NCI-H82 treated with DMSO at 0.1 percent for 48 hours (cell line): ENCODE results near the gene PPP2R2C.

ENCODE experiments used
- DNase-seq: peaks from one replicate; lab custom pipeline; 2025; ENCODE audit not compliant: unreplicated experiment; lab: John Stamatoyannopoulos, UW

Gene PPP2R2C

DNA sequence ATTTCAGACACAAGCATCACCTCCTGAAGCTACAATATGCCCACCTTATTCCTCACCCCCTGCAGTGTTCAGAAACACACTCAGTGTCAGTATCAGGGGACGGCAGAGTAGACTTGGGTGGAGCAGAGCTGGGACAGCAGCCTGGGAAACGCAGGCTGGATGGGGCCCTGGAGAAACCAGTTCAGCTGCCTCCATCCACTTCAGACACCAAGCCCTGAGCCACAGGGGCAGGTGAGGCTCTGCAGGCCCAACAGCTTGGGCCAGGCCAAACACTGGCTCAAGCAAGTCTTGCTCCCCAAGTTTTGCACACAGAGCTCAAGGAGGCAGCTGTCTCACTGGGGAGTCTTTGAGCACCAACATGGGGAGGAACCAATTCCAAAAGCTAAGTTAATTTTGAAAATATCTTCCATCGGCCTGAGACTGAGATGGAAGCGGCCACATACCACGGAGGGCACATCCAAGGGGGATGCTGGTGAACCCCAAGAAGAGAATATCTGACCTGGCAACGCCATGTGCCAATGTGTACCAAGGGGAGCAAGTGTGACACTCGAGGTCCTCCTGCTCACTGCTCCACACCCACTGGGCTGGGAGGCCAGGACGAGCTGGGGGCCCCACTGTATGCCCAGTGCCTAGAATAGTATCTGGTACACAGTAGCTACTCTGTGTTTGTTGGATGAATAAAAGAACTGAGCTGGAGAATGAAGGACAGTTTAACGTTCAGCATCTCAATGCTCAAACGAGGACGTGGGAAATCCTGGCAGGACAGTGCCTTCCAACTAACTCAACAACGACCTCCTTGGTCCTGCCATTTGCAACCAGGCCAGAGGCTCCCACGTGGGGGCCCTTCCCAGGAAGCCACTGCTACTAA, 45.6 kb downstream of the PPP2R2C start:
- DNase-seq = no peak

DNA sequence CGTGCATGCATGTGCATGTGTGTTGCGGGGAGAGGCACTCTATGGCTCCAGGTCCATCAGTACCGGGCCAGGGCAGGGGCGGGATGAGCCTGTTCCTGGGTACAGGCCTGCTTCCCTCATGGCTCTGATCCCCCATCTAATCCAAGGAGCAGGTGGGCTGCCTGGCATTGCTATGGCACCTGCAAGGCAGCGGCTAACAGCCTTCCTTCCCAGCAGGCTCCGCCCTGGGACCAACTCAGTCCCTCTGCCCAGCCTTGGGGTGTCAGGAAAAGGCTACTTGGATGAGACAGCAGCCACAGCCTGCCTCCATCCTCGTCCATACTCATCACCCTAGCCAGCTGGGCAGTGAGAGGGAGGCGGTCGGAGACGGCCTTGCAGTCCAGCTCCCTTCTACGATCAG, 46.5 kb downstream of the PPP2R2C start:
- no peak for DNase-seq

DNA sequence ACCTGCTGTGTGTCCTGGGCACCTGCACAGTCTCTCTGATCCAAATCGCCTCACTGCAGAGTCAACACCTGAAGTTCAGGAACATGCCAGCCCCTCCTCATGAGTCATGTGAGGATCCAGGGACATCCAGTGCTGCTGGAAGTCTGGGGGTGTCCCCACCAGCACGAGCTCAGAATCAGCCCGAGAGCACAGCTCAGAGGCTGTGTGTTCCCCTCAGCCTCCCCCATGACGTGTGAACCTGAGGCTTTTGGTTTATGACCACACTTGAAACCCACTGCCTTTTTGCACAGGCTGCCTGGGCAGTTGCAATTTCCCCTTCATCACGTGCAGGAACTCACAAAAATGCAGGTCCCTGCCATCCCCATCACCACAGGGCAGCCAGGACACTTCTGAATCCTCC, 47.1 kb downstream of the PPP2R2C start:
- DNase-seq = no peak

DNA sequence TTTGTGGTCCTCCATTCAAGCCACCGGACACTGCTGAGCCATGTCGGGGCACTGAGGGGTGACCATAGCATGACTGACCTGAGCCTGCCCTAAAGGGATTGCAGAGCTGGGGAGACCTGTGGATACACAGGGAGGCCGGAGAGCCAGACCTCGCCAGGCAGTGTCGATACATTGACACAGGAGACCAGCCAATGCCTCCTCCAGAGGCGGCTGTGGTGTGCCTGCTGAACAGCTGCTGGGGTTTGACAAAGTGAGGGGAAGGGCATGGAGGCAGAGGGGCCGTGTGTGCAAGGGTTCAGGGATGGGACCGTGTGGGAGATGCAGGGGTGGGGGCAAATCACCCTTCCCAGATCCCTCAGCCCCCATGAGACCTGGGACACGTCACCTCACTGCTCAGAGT, 48.0 kb downstream of the PPP2R2C start:
- DNase-seq = no peak

DNA sequence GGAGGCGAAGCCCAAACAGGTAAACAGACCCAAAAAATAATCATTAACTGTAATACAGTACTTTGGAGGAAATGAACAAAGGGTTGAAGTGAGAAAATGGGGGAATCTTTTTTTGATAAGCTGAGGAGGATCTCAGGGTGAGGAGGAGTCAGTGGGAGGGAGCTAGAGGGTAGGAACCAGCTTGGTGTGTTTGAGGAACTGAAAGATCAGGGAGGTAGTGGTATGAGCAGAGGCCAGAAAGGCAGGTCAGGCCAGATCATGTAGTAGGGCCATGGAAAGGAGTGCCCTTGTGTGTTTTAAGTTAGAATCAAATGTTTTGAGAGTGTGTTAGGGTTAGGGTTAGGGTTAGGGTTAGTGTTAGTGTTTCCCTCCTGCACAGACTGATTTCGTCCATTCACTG, 48.8 kb downstream of the PPP2R2C start:
- no peak for DNase-seq

DNA sequence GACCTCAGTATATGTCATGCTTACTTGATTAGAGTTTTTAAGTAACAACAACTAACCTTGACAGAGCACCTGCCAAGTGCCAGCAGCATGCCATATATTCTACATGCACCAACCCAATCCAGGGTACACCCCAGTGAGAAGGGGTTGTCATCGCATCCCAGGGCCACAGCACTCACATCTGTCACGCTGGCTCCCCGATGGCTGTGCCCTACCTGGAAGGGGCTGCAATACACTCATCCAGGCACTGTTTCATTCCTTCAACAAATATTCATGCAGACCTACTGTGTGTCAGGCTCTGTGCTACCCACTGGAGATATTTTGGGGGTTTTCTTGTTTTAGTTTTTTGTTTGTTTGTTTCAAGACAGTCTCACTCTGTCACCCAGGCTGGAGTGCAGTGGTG, 49.5 kb downstream of the PPP2R2C start:
- DNase-seq = no peak

DNA sequence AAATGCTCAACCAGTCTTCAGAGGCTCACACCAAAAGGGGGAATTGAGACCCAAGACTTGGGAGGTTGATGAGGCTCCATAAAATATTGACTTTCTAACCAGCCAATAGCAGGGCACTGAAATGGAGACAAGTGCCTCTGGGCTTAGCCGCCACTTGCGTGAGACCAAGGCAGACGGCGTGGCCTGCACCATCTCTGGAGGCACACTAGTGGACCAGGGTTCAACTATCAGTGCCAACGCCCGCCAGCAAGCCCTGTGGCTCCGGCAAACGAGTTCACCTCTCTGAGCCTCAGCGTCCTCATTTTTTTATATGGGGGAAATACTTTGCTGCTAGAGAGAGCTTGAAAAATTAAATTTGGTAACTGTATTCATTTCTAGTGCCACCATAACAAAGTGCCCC, 50.3 kb downstream of the PPP2R2C start:
- DNase-seq = no peak

DNA sequence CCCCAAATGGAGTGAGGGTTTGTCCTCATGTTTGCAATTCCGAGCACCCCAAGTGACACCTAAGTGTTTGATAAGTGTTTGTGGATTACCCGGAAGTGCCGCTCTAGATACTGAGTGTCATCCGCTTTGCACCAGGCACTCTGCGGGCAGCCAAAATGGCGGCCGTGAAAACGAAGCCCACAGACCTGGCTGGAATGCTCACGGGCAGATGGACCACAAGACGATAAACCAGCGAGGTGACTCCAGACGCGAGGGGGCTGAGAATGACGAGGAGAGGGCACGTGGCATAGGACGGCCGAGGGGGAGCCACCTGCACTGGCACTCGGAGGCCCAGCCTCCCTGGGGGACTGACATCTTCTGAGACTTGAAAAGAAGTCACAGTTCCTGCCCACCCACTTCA, 51.0 kb downstream of the PPP2R2C start:
- DNase-seq = no peak

DNA sequence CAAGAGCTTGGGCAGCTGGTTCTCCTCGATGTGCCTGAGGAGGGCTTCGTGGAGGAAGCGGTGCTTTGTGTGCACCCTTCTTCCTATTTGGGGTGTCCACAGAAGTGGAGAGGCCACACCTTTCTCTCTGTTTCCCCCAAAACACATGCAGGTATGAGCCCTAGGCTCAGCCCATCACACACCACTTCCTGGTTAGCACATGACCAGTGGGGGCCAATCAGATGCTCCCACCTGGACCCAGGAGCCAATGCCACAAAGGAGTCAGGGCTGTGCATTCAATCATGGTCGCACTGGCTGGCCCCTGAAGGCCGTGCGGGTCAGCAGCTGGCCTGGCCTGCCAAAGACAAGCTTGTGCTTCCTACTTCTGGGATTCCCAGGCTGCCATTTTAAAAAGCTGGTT, 51.4 kb downstream of the PPP2R2C start:
- no peak for DNase-seq

DNA sequence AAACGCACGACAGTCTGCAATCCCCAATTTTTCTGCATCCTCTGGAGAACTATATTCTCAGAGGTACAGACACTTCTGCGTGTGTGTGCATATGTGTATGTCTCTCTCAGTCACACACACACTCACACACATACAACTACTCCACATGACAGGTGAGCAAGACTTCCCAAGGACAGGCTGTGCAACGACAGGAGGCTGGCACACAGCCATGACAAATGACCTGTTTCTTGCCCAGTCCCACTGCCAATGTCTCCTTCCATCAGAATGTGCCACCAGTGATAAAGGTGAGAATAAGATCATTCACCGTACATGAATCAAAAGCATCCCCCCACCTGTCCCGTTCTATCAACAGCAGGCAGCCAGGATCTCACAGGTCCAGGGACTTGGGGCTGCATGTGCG, 52.4 kb downstream of the PPP2R2C start:
- no peak for DNase-seq

DNA sequence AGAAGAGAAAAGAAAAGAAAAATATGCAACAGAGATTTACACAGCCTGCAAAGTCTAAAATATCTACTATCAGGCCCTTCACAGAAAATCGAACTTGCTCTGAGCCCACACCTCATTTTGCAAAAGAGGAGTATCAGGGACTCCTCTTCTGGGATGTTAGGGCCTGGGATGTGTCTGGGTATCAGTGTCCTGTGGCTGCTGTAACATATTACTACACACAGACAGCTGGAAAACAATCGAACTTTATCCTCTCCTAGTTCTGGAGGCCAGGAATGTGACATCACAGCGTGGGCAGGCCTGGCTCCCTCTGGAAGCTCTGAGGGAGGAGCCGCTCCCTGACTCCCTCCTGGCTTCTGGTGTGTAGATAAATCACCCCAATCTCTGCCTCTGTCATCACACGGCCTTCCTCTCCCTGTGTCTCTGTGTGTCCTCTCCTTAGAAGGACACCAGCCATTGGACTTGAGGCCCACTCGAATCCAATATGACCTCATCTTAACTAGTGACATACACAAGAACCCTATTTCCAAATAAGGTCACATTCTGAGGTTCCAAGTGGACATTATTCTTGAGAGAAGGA, 52.9 kb downstream of the PPP2R2C start:
- DNase-seq = no peak

DNA sequence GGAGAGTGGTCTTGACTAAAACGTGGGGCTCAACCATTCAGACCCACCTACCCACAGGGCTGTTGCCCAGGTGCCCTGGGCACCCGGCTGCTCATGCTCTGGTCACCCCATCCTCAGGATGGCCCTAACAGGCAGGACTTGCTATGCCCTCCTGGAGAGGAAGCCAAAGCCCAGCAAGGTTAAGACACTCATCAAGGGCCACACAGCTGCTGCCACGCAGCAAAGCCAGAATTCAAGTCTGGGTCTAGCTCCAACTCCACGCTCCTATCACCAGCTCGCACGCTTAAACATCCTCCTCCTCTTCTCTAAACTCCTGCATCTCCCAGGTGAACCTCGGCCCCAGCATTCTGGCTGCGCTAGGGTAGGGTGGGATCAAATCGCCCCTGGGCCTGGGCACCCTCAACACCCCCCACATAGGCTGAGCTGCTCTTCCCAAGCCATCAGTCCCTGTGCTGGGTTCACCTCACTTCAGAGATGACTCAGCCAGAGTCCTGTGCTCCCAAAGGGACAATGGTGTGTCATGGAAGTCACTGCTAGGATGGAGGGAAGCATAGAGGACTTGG, 54.1 kb downstream of the PPP2R2C start:
- no peak for DNase-seq

DNA sequence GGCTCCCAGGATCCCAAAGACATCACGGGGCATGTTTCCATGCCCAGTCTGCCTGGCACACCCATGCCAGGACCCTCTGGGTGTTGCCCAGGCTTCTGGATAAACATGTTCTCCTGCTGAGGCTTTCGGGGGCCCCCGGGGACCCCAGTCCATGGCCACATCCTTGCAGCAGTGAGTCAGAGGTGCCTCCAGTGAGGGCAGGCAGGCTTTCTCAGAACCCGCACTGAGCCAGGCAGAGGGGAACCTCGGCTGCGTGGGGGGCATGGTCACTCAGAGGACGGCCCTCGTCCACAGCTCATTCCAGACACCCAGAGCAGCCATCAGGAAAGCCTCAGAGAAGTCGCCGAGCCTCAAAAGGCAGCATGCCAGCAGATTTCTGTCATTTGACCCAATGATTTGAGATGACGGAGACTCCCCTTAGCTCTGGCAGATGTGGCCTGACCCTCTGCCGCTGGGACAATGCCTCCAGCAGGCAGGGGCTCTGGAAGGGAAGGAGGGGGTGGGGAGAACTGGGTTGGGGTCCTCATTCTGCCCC, 54.8 kb downstream of the PPP2R2C start:
- no peak for DNase-seq

DNA sequence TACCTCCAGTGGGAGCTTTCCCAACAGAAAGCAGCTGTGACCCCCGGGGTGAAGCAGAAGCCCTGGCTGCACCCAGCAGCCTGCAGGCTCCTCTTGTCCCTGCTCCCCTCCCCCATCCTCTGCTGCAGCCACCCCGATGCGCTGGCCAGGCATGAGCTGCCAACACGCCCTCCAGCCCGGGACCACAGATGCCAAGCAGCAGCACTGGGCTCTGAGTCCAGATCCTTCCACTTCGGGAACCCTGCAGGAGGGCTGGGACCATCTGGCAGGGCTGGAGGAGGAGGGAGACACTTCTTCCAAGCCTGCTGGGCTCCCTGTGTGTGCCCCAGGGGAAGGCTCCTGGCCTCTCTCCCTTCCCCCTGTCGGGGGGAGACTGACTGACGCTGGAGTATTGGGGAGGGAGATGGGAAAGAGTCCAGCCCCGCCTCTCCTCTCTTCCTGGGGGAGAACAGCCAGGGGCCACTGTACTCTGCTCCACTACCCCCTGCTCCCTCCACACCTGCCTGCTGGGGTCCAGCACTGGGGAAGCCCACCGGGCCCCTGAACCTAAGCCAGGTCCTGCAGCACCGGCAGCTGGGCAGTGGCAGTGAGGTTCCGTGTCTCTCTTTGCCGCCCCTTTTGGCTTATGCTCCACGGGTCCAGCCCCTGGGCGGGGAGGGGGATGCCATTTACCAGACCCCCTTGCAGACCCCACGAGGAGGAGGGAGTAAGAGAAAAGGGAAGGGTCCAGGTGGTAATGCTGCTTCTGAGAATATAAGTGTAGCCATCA, 55.7 kb downstream of the PPP2R2C start:
- no peak for DNase-seq

DNA sequence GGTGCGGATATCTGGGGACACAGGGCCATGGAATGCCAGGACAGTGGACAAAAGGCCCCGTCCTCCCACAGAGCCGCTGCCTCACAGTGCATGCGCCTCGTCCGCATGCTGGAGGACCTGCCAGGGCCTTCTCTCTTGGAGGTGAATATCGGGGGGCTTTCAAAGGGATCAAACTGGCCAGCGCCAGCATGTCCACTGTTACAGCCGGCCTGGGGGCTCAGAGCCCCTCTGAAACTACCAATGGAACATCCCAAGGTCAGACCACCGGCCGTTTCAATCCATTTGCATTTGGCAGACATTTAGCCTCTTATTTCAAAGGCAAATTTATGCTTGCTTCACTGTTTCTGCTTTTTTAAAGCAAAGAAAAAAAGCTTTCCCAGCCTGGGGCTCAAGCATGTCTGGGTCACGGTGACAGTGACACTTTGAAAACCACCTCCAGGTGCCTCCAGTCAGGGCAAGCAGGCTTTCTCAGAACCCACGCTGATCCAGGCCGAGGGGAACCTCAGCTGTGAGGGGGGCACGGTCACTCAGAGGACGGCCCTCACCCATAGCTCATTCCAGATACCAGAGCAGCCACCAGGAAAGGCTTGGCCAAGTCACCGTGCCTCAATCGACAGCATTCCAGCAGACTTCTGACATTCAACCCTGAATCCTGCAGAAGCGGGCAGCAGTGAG, 57.2 kb downstream of the PPP2R2C start:
- DNase-seq = no peak

DNA sequence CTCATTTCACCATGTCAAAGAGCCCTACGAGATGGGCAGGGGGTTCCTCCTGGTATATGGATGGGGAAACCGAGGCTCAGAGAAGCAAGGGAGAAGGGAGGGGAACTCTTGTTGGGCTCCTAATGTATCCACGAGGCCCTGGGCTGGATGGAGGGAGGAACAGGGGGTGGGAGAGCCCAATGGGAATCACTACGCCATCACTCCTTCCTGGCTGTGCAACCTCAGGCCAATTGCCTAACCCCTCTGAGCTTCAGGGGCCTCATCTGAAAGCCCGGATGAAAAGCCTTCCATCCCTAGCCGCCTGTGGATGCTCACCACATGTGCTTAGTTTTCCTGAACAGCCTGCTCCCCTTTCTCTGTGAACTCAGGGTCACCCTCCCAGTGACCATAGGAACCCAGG, 57.8 kb downstream of the PPP2R2C start:
- DNase-seq = no peak

DNA sequence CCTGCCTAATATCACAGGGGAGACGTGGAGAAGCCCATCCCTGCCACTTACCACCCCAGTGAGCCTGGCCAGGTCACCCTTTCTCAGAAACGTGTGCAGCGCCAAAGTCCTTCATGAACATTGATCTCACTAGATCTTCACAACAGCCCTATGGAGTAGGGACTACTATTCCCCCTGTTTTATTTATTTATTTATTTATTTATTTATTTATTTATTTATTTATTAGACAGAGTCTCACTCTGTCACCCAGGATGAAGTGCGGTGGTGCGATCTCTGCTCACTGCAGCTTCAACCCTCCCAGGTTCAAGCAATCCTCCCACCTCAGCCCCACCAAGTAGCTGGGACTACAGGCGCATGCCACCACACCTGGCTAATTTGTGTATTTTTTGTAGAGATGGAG, 61.8 kb downstream of the PPP2R2C start:
- no peak for DNase-seq

DNA sequence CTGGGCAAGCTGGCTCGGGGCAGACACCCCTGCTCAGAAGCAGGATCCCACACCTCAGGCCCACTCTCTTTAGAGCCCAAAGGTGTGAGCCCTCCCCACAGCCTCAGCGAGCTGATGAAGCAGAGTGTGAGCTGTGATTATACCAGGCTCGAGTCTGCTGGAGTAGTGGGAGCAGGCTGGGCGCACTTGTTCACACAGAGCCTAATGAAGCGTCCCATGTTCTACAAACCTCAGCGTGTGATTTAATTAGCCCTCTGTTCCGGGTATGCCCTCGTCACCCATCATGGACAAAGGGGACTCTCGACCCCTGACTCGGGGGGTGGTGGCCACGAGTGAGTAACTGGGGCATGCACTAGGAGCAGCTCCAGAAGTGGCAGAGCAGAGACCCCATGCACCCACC, 62.3 kb downstream of the PPP2R2C start:
- no peak for DNase-seq

DNA sequence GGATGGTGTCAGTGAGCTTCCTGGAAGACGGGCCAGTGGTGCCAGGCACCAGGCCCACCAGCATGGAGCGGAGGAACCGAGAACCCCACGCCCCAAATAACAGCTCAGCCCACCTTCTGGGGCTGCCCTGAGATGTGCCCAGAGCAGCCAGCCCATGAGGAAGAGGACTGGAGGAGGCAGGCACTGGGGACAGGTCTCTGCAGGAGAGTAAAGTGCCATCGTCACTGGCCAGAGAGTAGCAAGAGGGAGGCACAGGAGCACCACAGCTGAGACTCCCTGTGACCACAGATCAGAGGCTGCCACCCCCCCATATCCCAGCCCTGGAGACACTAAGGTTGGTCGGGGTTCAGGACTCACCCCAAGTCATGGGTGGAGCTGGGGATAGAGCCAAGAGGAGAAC, 63.0 kb downstream of the PPP2R2C start:
- no peak for DNase-seq

DNA sequence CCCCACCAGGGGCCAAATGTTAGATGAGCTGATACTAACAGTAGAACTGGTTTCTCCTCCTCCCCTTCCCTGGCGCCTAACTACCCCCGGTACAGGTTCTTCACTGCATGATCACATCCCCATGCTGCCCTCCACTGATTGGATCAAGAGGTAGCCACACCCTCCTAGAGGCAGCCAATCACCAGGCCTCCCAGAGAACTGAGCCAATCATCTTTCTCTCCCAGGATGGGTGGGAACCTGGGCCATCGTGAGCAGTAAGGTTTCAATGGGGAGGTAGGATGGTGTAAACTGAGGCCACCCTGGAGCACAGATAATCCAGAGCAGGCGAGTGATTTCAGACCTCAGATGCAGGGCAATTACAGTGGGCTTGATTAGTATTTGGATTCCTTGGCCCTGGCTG, 64.2 kb downstream of the PPP2R2C start:
- DNase-seq = no peak

DNA sequence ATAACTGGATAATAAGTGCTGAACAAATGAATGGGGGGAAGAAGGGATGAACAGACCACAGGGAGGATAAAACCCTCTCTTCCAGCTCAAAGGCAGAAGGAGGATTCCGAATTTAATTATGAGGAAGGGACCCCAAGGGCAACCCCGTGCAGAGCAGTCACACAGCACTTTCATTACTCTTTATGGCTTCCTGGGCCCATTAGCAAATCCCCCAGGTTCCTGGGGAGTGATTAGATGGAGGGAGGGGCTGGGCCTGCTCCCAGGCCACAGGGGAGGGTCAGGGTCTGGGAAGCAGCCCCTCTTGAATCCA, 67.1 kb downstream of the PPP2R2C start:
- DNase-seq = no peak
